ENCODE data around the gene MTUS2. TPM values are rescaled to one million over a fixed set of nuclear protein-coding genes. Genes with fewer than 3 reads are reported as not detected.

MTUS2 gene
- total and polyA plus RNA-seq, 9 of the 15 experiments (the other 6 are each of a cell fraction or from before 2014, with no cell fraction given): 0.01 to 0.28 (median 0.06) TPM; not detected in 1

DNA sequence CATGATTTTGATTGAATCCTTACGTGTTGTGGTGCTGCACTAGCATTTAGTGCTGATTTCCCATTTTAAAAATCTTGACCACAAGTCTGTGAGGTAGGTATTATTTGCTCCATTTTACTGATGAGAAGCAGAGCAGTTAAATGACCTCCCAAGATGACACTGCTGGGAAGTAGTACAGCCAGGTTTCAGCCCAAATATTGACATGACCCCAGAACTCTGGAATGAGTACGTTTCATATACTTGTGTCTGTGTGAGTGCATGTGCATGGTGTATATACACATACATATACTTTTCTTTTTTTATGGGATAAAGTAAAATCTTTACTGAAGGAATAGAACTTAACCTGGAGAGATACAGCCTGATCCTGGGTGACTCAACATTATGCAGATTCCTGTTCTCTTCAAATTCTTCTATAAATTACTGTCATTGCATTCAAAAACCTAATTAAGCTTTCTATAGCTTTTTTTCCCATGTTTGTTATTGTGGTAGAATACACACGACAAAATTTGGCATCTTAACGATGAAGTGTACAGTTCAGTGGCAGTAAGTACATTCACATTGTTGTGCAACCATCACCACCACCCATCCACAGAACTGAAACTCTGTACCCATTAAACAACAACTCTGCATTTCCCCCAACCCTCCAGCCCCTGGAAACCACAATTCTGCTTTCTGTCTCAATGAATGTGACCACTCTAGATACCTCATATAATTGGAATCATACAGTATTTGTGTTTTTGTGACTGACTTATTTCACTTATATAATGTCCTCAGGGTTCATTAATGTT is 311.9 kb downstream of the MTUS2 start:
- CTCF ChIA-PET (ENCODE audit: low intra/inter-chr PET ratio): no interaction called here
- intact Hi-C loops (cut with micrococcal nuclease): no loop called here

More for the DNA sequence above, 311.9 kb downstream of the MTUS2 start:
- Histone ChIP-seq H3K27ac (ENCODE audit: extremely low read depth, low read depth, low read length) (no peak overlapping the region), H3K4me3 (no peak overlapping the region), H3K4me1 (replicated peaks in 1 of 2; ENCODE audit: control insufficient read depth in 2 of 2, insufficient read depth in 2 of 2, low read length in 2 of 2) (no peaks in the 10 kb centered on the region), H3K9ac (ENCODE audit: insufficient read depth in 1 of 2, low read depth in 2 of 2, low read length in 2 of 2) (no peak overlapping the region), H3K9me1 (ENCODE audit: control insufficient read depth, insufficient read depth, low read length) (no peaks in the 10 kb centered on the region), H3K4me2 (ENCODE audit: insufficient read depth, low read length) (no peak overlapping the region), H4K20me1 (replicated peaks; ENCODE audit: control insufficient read depth, insufficient read depth, low read length) (no peaks in the 10 kb centered on the region), H3K79me2 (ENCODE audit: control insufficient read depth, insufficient read depth, low read length) (no peaks in the 10 kb centered on the region), H3K36me3 (ENCODE audit: control insufficient read depth, insufficient read depth, low read length) (no peaks in the 10 kb centered on the region), H3K27me3 (ENCODE audit: control insufficient read depth in 2 of 2, insufficient read depth in 2 of 2, low read length in 2 of 2) (no peaks in the 10 kb centered on the region), H3K9me3 (replicated peaks; ENCODE audit: control insufficient read depth, insufficient read depth, low read depth, low read length) (no peaks in the 10 kb centered on the region), H2AFZ (ENCODE audit: low read depth, low read length) (no peak overlapping the region)
- ATAC-seq: no peak
- DNase-seq (ENCODE audit: extremely low read depth in 1 of 4, low spot score in 3 of 4): no peak
- TF ChIP-seq, protein P1, sequence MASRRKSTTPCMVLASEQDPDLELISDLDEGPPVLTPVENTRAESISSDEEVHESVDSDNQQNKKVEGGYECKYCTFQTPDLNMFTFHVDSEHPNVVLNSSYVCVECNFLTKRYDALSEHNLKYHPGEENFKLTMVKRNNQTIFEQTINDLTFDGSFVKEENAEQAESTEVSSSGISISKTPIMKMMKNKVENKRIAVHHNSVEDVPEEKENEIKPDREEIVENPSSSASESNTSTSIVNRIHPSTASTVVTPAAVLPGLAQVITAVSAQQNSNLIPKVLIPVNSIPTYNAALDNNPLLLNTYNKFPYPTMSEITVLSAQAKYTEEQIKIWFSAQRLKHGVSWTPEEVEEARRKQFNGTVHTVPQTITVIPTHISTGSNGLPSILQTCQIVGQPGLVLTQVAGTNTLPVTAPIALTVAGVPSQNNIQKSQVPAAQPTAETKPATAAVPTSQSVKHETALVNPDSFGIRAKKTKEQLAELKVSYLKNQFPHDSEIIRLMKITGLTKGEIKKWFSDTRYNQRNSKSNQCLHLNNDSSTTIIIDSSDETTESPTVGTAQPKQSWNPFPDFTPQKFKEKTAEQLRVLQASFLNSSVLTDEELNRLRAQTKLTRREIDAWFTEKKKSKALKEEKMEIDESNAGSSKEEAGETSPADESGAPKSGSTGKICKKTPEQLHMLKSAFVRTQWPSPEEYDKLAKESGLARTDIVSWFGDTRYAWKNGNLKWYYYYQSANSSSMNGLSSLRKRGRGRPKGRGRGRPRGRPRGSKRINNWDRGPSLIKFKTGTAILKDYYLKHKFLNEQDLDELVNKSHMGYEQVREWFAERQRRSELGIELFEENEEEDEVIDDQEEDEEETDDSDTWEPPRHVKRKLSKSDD (conservative IDR thresholded peaks at IDR 0.05; ENCODE audit: low read length): no peak
- TF ChIP-seq, protein P2, sequence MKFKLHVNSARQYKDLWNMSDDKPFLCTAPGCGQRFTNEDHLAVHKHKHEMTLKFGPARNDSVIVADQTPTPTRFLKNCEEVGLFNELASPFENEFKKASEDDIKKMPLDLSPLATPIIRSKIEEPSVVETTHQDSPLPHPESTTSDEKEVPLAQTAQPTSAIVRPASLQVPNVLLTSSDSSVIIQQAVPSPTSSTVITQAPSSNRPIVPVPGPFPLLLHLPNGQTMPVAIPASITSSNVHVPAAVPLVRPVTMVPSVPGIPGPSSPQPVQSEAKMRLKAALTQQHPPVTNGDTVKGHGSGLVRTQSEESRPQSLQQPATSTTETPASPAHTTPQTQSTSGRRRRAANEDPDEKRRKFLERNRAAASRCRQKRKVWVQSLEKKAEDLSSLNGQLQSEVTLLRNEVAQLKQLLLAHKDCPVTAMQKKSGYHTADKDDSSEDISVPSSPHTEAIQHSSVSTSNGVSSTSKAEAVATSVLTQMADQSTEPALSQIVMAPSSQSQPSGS (CRISPR knock-in tag; IDR thresholded peaks at IDR 0.05): no peak
- TF ChIP-seq TRIM24 (IDR thresholded peaks at IDR 0.05): no peak
- TF ChIP-seq CBX8 (IDR thresholded peaks at IDR 0.05; ENCODE audit: borderline replicate concordance, extremely low read depth, low read depth, low read length, poor library complexity, severe bottlenecking): no peak
- TF ChIP-seq, protein P3, sequence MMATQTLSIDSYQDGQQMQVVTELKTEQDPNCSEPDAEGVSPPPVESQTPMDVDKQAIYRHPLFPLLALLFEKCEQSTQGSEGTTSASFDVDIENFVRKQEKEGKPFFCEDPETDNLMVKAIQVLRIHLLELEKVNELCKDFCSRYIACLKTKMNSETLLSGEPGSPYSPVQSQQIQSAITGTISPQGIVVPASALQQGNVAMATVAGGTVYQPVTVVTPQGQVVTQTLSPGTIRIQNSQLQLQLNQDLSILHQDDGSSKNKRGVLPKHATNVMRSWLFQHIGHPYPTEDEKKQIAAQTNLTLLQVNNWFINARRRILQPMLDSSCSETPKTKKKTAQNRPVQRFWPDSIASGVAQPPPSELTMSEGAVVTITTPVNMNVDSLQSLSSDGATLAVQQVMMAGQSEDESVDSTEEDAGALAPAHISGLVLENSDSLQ (IDR thresholded peaks at IDR 0.05): no peak
- no peak for FAIRE-seq
- 0% methylated on average over 4 of the region's 4 CpGs for WGBS (ENCODE audit: insufficient coverage, low coverage, missing lambda C conversion rate)
- BruUV-seq (replicated peaks): no TSS peak
- in situ Hi-C loops (cut with MboI): no loop called here
- POLR2A ChIA-PET: no interaction called here

Data from K562 (cell line).